SK-N-SH treated with all-trans-retinoic acid at 6 μM for 48 hours (cell line): ENCODE measurements around the gene BORCS6.

ENCODE experiments used
- ATAC-seq: fragments of 200-7000 bp; cut with Tn5 transposase; 3 replicates; pipeline ENCODE4 v1.9.1; 2020; ENCODE audit warnings: mild to moderate bottlenecking, moderate library complexity
- ARNTL ChIP-seq: fragments of 450-650 bp; formaldehyde crosslinking; IDR thresholded peaks from 2 replicates; pipeline ENCODE4 v1.5.0; 2020; ENCODE audit warnings: low read depth, mild to moderate bottlenecking, moderate library complexity, borderline replicate concordance
- CSDC2 ChIP-seq: fragments of 250-450 bp; sonication (Bioruptor Pico); IDR thresholded peaks from 2 replicates; pipeline ENCODE4 v1.5.0; 2020; ENCODE audit warnings: mild to moderate bottlenecking, moderate library complexity
- CSRNP3 ChIP-seq: fragments of 250-450 bp; sonication (Bioruptor Pico); IDR thresholded peaks from 2 replicates; pipeline ENCODE4 v1.5.1; 2021; ENCODE audit warnings: mild to moderate bottlenecking, moderate library complexity
- ESRRG ChIP-seq: fragments of 250-450 bp; sonication (Bioruptor Pico); IDR thresholded peaks from 2 replicates; pipeline ENCODE4 v1.6.1; 2021; ENCODE audit warnings: mild to moderate bottlenecking
- GLIS3 ChIP-seq: fragments of 250-450 bp; sonication (Bioruptor Pico); IDR thresholded peaks from 2 replicates; pipeline ENCODE4 v1.5.0; 2020; ENCODE audit warnings: mild to moderate bottlenecking, moderate library complexity
- ISL1 ChIP-seq: fragments of 250-450 bp; sonication (Bioruptor Pico); IDR thresholded peaks from 2 replicates; pipeline ENCODE4 v2.1.2; 2022; ENCODE audit warnings: mild to moderate bottlenecking, moderate library complexity
- OSR1 ChIP-seq: fragments of 250-450 bp; sonication (Bioruptor Pico); IDR thresholded peaks from 2 replicates; pipeline ENCODE4 v1.8.0; 2022; ENCODE audit warnings: moderate library complexity, mild to moderate bottlenecking, inconsistent platforms
- PATZ1 ChIP-seq: fragments of 250-450 bp; sonication (Bioruptor Pico); IDR thresholded peaks from 2 replicates; pipeline ENCODE4 v1.8.0; 2020; ENCODE audit warnings: mild to moderate bottlenecking, moderate library complexity, borderline replicate concordance
- RARB ChIP-seq: fragments of 250-450 bp; sonication (Bioruptor Pico); IDR thresholded peaks from 2 replicates; pipeline ENCODE4 v1.8.0; 2021; ENCODE audit warnings: mild to moderate bottlenecking, moderate library complexity
- SNAI2 ChIP-seq: fragments of 250-450 bp; sonication (Bioruptor Pico); IDR thresholded peaks from 2 replicates; pipeline ENCODE4 v1.5.0; 2020; ENCODE audit warnings: mild to moderate bottlenecking, moderate library complexity
- TCF4 ChIP-seq: fragments of 250-450 bp; sonication (Bioruptor Pico); IDR thresholded peaks from 2 replicates; pipeline ENCODE4 v1.8.0; 2021; ENCODE audit warnings: mild to moderate bottlenecking, moderate library complexity, borderline replicate concordance
- TOX ChIP-seq: fragments of 250-450 bp; sonication (Bioruptor Pico); IDR thresholded peaks from 2 replicates; pipeline ENCODE4 v1.8.0; 2021; ENCODE audit warnings: mild to moderate bottlenecking, moderate library complexity, borderline replicate concordance
- ZFP30 ChIP-seq: fragments of 450-650 bp; formaldehyde crosslinking; IDR thresholded peaks from 2 replicates; pipeline ENCODE4 v1.5.0; 2022; ENCODE audit warnings: mild to moderate bottlenecking, moderate library complexity
- ZNF565 ChIP-seq: fragments of 450-650 bp; formaldehyde crosslinking; conservative IDR thresholded peaks from 2 replicates; pipeline ENCODE4 v1.5.0; 2020; ENCODE audit warnings: low read depth, mild to moderate bottlenecking, moderate library complexity
- ZNF70 ChIP-seq: fragments of 450-650 bp; formaldehyde crosslinking; IDR thresholded peaks from 2 replicates; pipeline ENCODE4 v1.5.0; 2020; ENCODE audit warnings: mild to moderate bottlenecking, moderate library complexity
- ZNF8 ChIP-seq: fragments of 450-650 bp; formaldehyde crosslinking; IDR thresholded peaks from 2 replicates; pipeline ENCODE4 v1.5.0; 2020; ENCODE audit warnings: mild to moderate bottlenecking, moderate library complexity
- TF ChIP-seq, protein P1 (sequence below): fragments of 250-450 bp; sonication (Bioruptor Pico); IDR thresholded peaks from 2 replicates; pipeline ENCODE4 v1.8.0; 2021; ENCODE audit warnings: low read depth, mild to moderate bottlenecking, moderate library complexity, borderline replicate concordance
- TF ChIP-seq, protein P2 (sequence below): fragments of 250-450 bp; sonication (Bioruptor Pico); IDR thresholded peaks from 2 replicates; pipeline ENCODE4 v1.5.0; 2020; ENCODE audit warnings: mild to moderate bottlenecking, moderate library complexity

The BORCS6 gene

GRCh38 chr17:8154608-8155155 is 35.3 kb downstream of the BORCS6 start:
- no peak for ATAC-seq
- TF ChIP-seq SNAI2 (no peak), ZNF565 (no peak), RARB (CRISPR knock-in tag) (no peak), ARNTL (CRISPR knock-in tag) (no peak), CSDC2 (CRISPR knock-in tag) (no peak), GLIS3 (CRISPR knock-in tag) (no peak), PATZ1 (CRISPR knock-in tag) (no peak), ZNF70 (CRISPR knock-in tag) (no peak), TCF4 (no peak), ZFP30 (CRISPR knock-in tag) (no peak), ESRRG (CRISPR knock-in tag) (no peak), CSRNP3 (no peak), ISL1 (CRISPR knock-in tag) (no peak), TOX (no peak)
- TF ChIP-seq, protein P1, sequence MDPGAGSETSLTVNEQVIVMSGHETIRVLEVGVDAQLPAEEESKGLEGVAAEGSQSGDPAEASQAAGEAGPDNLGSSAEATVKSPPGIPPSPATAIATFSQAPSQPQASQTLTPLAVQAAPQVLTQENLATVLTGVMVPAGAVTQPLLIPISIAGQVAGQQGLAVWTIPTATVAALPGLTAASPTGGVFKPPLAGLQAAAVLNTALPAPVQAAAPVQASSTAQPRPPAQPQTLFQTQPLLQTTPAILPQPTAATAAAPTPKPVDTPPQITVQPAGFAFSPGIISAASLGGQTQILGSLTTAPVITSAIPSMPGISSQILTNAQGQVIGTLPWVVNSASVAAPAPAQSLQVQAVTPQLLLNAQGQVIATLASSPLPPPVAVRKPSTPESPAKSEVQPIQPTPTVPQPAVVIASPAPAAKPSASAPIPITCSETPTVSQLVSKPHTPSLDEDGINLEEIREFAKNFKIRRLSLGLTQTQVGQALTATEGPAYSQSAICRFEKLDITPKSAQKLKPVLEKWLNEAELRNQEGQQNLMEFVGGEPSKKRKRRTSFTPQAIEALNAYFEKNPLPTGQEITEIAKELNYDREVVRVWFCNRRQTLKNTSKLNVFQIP (CRISPR knock-in tag): no peak
- TF ChIP-seq, protein P2, sequence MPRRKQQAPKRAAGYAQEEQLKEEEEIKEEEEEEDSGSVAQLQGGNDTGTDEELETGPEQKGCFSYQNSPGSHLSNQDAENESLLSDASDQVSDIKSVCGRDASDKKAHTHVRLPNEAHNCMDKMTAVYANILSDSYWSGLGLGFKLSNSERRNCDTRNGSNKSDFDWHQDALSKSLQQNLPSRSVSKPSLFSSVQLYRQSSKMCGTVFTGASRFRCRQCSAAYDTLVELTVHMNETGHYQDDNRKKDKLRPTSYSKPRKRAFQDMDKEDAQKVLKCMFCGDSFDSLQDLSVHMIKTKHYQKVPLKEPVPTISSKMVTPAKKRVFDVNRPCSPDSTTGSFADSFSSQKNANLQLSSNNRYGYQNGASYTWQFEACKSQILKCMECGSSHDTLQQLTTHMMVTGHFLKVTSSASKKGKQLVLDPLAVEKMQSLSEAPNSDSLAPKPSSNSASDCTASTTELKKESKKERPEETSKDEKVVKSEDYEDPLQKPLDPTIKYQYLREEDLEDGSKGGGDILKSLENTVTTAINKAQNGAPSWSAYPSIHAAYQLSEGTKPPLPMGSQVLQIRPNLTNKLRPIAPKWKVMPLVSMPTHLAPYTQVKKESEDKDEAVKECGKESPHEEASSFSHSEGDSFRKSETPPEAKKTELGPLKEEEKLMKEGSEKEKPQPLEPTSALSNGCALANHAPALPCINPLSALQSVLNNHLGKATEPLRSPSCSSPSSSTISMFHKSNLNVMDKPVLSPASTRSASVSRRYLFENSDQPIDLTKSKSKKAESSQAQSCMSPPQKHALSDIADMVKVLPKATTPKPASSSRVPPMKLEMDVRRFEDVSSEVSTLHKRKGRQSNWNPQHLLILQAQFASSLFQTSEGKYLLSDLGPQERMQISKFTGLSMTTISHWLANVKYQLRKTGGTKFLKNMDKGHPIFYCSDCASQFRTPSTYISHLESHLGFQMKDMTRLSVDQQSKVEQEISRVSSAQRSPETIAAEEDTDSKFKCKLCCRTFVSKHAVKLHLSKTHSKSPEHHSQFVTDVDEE: no peak

DNA sequence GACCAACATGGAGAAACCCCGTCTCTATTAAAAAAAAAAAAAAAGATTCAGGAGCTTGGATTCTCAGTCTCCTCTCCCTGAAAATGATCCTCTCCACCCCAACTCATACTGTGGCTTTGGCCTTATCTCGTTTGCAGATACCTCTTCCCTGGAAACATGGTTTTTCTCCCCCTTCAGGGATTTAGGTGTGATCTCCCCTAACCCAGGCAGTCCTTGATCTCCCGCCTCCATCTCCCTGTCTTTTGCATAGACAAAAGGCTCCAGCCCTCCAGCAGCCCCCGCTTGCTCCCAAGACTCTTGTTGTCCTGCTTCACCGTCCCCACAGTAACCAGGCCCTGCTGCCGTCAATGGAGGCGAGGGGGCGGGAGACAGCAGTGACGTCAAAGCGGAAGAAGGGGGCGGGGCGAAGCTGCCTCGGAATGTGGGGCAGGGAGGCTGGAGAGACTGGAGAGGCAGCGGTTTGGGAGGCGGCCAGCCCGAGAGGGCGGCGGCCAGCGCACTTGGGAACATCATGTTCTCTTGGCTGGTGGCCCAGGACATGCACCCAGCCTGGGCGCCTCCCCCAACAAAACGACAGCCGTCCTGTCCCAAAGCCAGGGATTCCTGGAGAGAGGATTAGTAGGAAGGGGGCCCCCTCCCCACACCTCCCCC is 35.9 kb downstream of the BORCS6 start:
- no peak for TF ChIP-seq ZNF8
- 0 out of 2 replicates have a peak, but pooled peaks have one; percentile 40 for TF ChIP-seq TOX
- TF ChIP-seq CSRNP3: 0 out of 2 replicates have a peak, but pooled peaks have one; percentile 11
- TF ChIP-seq, all 23 proteins: peak for 2
- ATAC-seq: peak; percentile 22

DNA sequence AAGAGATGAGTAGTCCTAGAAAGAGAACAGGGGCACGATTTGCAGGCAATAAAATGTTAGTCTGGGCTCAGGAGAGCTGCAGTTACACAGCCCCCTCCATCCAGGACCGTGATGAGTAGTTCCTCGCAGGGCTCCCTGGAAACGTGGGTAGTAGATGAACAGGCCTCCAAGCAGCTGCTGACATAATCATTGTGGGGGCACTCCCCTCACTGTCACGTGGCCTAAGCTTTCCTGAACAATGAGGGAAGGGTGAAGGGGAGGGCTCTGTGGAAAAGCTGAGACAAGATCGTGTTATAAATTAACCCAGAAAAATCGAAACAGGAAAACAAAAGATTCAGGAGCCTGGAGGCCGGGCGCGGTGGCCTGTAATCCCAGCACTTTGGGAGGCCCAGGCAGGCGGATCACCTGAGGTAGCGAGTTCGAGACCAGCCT is 36.4 kb downstream of the BORCS6 start:
- TF ChIP-seq CSDC2 (CRISPR knock-in tag) (no peak), RARB (CRISPR knock-in tag) (peak; percentile 52; the same call in 1 of the 2 replicates)
- no peak for ATAC-seq

- no peak for ATAC-seq
- TF ChIP-seq OSR1 (CRISPR knock-in tag) (no peak), CSDC2 (CRISPR knock-in tag) (no peak), ZNF8 (no peak), ARNTL (CRISPR knock-in tag) (no peak), TOX (no peak), ESRRG (CRISPR knock-in tag) (no peak), RARB (CRISPR knock-in tag) (no peak), TCF4 (no peak), GLIS3 (CRISPR knock-in tag) (no peak), ZFP30 (CRISPR knock-in tag) (no peak)
- TF ChIP-seq, protein P1 (CRISPR knock-in tag): no peak
- TF ChIP-seq, protein P2: no peak
Observed at GRCh38 chr17:8153031-8153451, 36.9 kb downstream of the BORCS6 start.
